ENCODE data around the gene RHNO1.

Gene RHNO1

GRCh38 chr12:2897418-2897817, 20.4 kb downstream of the RHNO1 start:
- DNase-seq: no peak

DNA sequence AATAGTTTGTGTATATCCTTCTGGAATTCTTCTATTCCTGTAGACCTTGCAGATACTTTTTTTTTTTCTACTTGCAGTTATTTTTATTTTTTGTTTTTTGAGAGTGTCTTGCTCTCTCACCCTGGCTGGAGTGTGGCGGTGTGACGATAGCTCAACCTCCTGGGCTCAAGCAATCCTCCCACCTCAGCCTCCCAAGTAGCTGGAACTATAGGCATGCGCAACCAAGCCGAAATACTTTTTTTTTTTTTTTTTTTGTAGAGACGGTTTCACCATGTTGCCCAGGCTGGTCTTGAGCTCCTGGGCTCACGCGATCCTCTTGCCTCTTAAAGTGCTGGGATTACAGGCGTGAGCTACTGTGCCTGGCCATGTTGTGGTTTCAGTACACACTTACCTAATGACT, 23.6 kb downstream of the RHNO1 start:
- no peak for DNase-seq

DNA sequence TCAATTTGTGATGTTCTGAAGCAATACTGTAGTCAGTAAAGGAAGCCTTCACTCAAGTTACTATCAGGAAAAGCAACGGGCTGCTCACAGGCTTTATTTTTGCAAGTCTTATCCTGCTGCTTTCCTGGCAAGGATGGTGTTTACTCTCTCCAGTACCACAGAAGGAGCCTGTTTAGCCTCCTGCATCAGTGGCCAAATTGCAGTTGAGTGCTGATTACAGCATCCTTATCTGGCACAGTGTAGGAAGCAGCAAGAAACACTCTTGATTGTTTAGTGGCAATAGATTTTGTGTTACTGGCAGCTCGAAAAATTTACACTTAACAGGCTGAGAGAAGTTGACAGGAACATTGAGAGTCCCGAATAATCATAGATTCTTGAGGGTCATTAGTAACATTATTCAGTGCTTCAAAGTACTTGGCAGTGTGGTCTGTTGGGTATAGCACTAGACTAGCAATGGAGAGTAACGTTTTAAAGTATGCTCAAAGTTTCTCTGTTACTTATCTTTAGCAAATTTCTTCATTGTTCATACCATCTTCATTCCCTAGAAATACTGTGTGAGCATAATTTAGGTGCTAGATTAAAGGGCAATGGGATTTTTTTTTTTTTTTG, 25.4 kb downstream of the RHNO1 start:
- DNase-seq: no peak

DNA sequence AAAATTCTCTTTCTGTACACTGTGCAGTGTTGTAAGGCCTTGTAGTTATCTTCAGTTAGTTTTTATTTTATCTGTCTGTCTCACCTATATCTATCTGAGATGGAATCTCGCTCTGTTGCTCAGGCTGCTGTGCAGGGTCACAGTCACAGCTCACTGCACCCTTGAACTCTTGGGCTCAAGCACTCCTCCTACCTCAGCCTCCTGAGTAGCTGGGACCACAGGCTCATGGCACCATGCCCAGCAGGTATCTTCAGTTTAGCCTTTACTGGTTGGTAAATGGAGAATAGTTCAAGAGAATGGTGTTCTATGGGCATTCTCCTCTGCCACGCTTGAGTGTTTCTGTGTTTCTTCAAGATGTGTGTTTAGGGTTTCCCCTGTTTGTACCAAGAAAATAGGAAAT, 27.2 kb downstream of the RHNO1 start:
- DNase-seq: no peak

DNA sequence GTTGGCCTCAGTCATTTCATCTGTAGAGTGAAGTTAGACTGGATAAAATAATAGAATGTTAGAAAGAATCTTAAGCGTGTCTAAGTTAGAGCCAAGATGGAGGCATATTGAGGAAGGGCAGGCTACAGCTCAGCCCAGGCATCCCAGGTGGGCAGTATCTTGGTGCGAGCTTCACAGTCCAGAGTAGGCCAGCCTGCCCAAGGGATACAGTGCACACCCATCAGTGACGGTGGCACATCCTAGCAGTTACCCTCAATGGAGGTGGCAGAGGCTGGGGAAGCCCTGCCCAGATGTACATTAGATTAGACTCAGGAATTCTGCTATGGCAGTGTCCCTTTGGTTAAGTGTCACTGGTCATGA, 35.2 kb downstream of the RHNO1 start:
- no peak for DNase-seq

GRCh38 chr12:2919249-2919648, 42.2 kb downstream of the RHNO1 start:
- no peak for DNase-seq

DNA sequence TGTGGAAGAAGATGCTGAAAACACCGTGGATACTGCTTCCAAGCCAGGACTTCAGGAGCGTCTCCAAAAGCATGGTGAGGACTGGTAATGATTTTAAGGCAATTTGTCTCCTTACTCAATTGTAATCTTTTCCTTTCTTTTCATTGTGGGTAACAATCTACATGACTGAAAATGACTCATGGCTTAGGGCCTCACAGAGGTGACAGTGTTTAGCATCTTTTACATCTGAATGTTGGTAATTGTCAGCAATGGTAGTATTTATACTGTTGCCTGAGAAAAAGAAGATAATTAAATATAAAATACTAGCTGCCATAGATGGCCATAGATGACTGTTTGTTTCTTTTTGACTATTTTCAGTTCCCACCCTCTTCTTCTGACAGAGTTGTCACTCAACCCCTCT, 45.3 kb downstream of the RHNO1 start:
- DNase-seq: no peak

- no peak for DNase-seq
These were observed 46.0 kb downstream of the RHNO1 start for GRCh38 chr12:2923057-2923456.

GRCh38 chr12:2924019-2924418, 47.0 kb downstream of the RHNO1 start:
- DNase-seq: no peak

- DNase-seq: no peak
These were observed 48.4 kb downstream of the RHNO1 start for GRCh38 chr12:2925322-2925995.

GRCh38 chr12:2930865-2931264, 53.8 kb downstream of the RHNO1 start:
- no peak for DNase-seq

DNA sequence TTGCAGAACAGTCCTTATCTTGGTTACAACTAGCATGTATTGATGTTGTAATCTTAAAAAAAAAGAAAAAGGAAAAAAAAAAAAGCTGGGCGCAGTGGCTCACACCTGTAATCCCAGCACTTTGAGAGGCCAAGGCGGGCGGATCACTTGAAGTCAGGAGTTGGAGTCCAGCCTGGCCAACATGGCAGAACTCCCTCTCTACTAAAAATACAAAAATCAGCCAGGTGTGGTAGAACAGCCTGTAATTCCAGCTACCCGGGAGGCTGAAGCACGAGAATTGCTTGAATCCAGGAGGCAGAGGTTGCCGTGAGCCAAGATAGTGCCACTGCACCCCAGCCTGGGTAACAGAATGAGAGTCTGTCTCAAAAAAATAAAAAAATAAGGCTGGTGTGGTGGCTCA, 56.6 kb downstream of the RHNO1 start:
- DNase-seq: no peak

DNA sequence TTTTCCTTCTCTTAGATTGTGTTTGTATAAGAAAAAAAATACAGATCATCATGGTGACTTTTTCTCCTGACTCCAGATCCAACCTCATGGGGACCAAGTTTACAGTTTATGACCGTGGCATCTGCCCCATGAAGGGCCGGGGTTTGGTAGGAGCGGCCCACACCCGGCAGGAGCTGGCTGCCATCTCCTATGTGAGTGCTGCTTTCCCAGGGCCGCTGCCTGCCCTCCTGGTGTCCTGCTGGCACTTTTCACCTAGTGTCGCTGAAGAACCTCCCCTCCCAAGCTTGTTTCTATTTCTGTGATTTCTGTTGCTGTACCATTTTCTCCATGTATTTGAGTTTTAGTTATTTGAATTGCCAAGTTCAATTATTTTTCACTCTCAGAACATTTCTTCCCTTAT, 57.3 kb downstream of the RHNO1 start:
- no peak for DNase-seq

DNA sequence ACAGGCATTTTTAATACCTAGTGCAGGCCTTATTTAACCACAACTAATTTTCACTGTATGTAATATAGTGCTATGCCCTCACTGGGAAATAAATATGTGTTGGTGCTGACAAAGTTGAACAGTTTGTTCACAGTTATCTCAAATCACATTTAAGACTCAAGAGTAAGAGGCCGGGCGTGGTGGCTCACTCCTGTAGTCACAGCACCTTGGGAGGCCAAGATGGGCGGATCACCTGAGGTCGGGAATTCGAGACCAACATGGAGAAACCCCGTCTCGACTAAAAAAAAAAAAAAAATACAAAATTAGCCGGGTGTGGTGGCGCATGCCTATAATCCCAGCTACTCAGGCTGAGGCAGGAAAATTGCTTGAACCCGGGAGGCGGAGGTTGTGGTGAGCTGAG, 59.3 kb downstream of the RHNO1 start:
- DNase-seq: no peak

- no peak for DNase-seq
These were observed 60.5 kb downstream of the RHNO1 start for GRCh38 chr12:2937500-2937899.
